Glomerular visceral epithelial cell (primary cell): Measurements from ENCODE around the gene LMF2.

Experiments
- DNase-seq: peaks from one replicate; pipeline ENCODE4 v3.0.0-alpha.2; 2016; ENCODE audit errors: extremely low spot score

The LMF2 gene

DNA sequence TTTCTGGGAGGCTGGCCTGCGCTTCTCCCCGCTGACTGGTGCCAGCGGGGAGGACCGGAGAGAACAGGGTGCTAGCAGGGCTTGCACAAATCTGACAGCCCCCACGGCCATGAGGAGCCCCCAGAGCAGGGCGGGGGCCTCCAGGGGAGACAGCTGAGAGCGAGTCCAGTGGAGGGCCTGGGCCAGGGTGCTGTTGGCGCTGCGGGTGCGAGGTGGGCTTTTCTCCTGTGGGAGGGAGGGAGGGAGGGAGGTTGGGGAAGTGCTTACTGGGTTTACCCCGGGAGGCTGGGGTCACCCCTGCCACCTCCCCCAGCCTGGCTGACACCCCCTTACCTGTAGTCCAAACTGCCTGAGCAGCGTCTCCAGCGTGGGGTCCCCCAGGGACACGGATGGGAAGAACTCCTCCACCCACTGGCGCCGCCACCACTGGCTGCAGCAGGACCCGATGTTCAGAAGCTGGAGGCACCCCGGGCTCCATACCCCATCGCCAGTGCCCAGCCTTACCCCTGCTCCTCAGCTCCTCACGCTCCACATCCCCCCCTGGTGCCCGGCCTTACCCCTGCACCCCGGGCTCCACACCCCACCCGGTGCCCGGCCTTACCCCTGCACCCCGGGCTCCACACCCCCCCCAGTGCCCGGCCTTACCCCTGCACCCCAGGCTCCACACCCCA, 3.9 kb downstream of the LMF2 start:
- no peak for DNase-seq

DNA sequence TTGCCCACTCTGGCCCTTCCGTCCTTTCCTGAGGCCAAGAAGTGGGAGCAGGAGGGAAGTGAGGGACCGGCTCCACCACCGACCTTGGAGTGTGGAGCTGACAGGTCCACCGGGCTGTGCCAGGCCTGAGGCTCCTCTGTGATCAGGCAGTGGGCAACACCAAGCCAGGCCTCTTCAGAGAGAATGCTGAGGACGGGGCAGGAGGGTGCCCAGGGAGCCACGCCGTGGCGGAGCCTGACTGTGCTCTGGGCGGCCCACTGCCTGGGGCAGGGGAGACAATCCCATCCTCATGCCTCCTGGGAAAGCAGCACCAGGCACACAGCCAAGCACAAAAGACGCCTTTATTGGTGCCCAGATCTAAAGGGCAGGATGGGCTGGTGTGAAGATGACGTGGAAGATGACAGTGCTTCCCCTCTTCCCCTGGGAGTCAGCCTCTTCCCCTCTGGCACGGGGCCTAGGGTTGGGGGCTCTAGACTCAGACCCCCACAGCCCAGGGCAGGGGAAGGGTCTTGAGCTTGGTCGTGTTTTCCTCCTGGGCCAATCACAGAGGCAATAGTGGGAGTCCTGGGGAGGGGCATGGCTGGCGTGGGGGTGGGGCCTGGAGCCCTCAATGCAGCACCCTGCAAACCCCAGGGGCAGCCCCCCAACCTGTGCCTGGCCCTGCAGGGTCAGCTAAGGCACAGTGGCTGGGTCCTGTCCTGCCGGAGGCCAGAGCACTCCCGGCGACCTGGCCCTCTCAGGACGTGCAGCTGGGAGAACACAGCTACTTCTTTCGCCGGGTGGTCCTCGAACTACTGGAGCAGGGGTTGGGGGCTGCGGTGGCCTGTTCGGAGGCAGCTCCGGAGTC, 4.7 kb downstream of the LMF2 start:
- DNase-seq: no peak

DNA sequence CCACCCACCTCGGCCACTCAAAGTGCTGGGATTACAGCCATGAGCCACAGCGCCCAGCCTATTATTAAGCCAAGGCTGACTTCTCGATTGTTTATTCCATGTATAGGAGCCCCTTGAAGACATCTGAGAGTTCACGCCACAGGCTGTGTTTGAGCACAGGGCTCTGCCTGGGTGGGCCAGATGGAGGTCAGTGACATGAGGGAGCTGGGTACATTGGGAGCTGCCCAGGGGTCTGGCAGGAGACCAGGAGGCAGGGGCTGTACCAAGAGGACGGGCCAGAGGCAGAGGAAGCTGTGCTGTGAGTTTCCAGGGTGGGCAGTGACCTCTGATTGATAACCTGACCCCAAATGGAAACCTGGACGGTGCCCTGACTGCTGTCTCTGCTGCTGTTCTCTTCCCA, 5.4 kb downstream of the LMF2 start:
- no peak for DNase-seq

DNA sequence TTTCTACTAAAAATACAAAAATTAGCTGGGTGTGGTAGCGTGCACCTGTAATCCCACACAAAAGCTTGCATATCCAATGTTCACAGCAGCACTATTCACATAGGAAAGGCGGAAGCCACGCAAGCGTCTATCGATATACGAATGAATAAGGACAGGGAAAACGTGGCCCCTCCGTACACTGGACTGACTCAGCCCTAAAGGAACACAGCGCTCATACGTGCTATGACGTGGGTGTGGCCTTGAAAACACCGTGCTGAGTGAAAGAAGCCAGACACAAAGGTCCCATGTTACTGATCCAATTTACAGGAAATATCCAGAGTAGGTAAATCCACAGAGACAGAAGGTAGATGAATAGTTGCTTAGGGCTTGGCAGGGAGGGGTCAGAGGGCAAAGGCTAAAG, 7.0 kb downstream of the LMF2 start:
- DNase-seq: no peak

DNA sequence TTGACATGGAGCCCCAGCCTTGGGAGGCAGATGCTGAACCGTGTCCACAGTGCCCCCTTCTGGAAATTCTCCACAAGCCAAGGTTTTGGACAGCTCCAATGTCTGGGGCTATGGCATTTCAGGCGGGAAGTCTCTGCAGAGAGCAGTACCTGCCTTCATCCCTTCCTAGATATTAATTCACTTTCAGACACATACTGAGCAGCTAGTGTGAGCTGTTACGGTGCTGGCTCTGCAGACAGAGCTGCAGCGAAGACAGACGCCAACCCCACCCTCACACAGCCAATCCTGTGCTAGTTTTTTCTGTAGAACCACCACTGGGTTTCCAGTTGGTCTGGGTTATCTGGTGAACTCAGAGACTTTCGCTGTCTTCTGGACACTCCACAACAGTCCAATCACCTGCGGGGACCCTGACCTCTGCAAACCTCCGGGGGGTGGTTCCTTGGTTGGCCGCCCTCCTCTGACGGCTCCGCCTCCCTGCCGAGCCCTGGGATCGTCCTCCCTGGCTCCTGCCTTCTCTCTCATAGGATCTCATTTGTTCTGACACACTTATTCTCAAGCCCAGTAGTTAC, 9.1 kb downstream of the LMF2 start:
- peak; percentile 72 for DNase-seq

DNA sequence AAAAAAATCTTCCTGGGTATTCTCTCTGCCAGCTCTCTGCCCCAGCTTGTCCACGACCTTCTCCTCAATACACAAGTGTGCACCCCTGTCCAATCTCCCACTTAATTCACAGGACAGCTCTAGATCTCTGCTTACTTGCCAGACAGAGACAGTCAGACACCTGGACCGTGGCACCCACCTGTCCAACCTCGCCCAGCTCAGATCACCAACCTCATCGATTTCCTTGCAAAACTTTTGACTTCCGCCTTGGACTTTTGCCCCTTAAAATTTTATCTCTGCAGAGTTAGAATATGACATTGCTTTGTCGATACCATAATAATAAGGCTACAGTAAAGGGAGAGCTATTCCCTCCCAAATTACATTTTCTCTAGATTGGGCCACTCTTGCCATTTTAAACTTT, 10.4 kb downstream of the LMF2 start:
- no peak for DNase-seq

DNA sequence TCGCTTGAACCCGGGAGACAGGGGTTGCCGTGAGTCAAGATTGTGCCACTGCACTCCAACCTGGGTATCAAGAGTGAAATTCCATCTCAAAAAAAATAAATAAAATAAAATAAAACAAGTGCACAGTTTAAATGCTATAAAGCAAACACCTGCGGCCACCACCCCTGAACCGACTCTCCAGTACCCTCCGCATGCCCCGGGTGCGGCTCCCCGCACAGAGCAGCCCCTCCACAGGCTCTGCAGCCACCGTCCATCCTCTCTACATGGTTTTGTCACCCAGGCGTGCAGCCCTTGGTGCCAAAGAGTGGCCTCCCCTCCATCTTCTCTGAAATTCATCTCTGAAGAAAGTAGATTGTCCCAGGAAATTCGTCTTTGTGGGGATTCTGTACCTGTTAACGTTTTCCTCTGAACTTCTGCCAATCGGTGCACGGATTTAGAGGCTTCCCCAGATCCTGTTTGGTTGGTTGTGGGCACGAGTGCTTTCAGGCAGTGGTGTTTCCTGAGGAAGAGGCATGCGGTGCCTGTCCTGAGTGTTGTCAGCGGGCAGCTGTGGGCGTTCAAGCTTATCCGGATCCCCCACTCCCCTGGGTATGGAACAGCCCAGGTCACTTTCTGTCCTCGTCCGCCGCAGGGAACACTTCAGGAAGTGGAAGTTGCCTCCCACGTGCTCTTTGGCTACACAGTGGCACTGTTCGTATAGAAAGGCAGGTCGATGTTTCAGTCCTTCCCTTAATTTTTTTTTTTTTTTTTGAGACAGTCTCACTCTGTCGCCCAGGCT, 16.8 kb downstream of the LMF2 start:
- no peak for DNase-seq

DNA sequence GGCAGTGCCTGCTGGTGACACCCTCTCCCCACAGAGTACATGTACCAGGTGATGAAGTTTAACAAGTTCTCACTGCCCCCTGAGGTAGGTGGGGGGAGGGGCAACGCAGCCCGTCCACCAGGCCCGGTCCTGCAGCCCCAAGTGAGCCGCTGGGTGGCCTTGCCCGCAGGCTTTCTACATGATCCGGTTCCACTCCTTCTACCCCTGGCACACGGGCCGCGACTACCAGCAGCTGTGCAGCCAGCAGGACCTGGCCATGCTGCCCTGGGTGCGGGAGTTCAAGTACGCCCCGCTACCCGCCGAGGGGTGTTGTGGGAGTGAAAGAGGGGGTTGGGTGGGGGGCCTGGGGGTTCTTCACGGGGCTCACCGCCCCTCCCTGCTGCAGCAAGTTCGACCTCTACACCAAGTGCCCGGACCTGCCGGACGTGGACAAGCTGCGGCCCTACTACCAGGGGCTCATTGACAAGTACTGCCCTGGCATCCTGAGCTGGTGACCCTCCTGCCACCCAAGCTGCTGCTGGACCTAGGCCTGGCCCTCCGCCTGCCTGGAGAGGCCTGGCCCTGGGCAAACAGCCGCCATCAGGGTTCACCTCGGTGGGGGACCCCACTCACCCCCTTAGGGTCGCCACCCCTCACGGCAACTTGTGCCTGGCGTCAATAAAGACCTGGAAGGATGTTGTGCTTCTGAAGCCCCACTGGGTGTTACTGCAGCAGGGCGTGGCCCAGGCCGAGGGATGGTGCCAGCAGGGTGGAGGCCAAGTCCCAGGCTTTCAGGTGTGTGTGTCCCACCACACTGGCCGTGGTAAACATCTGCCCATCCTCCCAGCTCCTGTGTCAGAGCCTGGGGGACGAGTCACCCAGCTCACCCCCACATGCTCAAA, 17.9 kb downstream of the LMF2 start:
- no peak for DNase-seq

DNA sequence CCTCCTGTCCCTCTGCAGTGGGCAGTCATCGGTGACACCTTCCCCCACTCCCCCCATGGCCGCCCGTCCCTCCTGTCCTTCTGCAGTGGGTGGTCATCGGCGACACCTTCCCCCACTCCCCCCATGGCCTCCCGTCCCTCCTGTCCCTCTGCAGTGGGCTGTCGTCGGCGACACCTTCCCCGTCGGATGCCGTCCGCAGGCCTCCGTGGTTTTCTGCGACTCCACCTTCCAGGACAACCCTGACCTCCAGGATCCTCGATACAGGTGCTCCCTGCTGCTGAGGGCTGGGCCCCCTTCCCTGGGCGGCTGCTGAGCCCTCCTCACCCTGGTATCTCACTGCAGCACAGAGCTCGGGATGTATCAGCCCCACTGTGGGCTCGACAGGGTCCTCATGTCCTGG, 18.6 kb downstream of the LMF2 start:
- DNase-seq: no peak

DNA sequence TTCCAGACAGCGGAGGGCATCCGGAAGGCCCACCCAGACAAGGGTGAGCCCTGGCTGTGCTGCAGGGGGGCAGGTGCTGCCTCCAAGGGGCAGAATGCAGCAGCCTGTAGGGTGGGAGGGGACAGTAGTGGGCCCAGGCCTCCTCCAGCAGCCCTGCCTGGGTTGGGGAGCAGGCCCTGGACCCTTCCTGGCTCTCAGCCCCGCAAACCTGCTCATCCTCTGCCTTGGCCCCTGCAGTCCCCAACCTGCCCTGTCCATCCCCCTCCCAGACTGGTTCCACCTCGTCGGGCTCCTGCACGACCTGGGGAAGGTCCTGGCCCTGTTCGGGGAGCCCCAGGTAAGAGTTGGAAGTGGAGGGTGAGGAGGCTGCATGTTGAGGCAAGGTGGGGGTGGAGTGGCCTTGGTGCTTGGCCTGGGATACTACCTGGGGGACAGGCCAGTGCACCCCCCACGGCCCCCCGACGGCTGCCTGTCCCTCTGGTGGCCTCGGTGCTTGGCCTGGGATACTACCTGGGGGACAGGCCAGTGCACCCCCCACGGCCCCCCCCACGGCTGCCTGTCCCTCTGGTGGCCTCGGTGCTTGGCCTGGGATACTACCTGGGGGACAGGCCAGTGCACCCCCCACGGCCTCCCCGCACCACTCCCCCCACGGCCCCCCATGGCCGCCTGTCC, 19.4 kb downstream of the LMF2 start:
- no peak for DNase-seq

DNA sequence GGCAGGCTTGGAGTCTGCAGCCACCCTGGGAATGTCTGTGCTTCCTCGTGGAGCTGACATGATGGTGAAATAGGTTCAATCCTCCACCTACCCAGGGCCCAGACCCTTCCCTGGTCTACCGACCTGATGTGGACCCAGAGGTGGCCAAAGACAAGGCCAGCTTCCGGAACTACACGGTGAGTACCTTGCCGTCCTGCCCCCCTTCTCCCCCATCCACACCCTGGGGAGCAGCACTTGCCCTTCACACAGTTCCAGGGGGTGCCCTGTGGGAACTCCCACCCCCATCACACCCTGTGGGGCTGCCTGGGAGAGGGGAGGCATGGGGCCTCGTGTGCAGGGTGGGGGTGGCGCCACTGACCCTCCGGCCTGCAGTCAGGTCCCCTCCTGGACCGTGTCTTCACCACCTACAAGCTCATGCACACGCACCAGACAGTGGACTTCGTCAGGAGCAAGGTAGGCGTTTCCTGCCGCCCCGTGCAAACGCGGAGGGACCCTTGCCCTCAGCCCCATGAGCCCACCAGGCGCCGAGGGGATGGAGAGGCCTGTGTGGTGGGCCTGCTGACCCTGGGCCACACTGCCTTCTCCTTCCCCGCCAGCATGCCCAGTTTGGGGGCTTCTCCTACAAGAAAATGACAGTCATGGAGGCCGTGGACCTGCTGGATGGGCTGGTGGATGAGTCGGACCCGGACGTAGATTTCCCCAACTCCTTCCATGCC, 20.1 kb downstream of the LMF2 start:
- no peak for DNase-seq

DNA sequence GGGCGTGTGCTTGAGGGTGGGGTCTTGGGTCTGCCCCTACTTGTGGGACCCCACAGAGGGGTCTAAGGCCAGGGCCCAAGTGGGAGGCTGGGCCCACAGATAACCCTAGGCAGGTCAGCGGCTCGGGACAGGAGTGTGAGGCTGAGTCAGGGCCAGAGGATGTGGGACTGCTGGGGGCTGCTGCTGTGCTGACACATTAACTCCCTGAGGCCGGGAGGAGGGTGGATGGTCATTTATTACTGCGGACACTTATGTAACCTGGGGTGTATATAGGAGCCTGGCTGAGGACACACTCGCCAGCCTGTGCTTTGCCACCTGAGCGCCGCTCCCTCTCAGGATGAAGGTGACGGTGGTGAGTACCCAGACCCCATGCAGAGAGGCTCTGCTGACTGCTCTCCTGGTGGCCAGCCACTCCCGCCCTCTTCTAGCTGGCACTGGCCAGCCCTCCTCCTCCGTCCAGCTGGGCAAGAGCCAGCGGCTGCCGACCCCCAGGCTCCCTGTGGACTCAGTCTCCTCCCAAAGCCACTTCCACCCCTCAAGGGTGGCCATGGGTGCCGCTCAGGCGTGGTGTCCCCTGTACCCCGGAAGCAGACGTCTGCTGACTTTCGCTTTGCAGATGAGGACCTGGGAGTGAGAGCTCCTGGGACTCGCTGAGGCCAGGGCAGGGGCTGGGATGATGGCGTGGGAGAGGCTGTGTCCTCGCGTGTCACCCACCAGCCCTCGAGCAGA, 20.8 kb downstream of the LMF2 start, which contains the start of gene MIOX:
Gene MIOX, plus strand, starts transcription at position 299 of the 729 bp plus-strand sequence. Its CDS starts 39 bp downstream, at position 338.
- peak; percentile 69 for DNase-seq

DNA sequence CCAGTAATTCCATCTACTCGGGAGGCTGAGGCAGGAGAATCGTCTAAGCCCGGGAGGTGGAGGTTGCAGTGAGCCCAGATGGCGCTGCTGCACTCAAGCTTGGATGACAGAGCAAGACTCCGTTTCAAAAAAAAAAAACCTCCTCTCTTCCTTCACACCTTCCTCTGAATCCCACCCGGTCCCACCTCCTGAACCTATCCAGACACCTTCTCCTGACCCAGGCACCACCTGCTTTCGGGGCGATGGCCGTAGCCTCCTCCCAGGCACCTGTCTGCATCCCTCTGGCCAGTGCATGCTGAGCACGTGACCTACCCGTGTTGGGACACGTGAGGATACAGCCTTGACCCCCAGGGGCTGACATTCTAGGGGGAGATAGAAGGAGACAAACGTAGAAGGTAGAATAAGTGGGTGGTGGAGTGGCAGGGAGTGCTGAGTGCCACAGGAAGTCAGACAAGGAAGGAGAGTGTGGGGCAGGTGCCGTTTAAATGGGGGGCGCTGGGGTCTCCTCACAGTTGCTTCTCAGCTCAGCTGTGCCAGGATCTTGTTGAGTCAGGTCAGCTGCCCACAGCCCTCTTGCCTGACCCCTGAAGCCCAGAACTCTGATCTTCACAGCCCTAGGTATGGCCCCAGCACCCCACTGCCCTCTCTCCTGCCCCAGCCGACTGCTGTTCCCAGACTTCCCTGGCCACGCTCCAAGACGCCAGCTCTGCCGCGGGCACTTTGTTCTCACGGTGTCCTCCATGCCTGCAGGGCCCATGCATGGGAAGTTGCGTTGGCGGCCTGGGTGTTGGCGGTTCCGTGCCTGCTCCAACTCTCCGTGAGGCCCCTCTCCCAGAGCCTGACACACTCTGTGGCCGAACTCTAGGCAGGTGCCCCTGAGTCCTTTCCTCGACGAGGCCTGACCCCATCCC, 22.0 kb downstream of the LMF2 start:
- DNase-seq: no peak

DNA sequence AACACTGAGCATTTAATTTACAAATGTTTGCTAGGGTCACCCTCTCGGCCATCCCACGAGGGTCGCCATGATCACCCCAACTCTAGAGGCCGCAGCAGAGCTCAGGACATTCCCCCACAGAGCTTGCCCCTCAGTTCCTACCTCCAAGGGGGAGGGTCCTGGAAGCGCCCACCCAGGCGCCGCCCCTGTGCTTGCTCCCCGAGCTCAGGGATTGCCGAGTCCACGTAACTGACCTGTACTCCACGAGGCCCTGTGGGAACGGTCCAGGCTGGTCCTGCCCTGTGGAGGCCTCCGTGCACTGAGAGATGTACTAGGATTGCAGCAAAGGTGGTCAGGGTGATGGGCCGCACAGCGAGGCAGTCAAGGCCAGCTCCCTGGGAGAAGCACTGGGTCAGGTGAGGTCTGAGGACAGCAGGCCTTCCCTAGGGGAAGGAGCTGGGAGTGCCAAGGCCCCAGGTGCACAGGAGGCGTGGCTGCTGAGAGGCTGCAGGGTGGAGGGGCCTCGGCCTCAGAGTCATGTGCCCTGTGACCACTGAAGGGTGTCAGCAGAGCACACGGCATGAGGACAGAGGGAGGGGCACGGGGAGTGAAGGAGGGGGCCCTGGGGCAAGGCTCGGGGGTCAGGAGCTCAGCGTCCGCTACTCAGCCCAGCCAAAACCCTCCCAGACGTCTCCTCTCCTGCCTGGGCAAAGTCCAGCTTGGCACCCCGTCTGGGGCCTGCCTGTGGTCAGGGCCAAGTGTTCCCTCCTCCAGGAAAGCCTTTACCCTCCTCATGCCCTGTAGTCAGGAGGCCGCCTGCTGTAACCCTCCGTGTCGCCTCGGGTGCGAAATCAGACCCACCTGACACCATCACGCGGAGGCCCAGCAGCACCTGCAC, 23.3 kb downstream of the LMF2 start:
- no peak for DNase-seq

DNA sequence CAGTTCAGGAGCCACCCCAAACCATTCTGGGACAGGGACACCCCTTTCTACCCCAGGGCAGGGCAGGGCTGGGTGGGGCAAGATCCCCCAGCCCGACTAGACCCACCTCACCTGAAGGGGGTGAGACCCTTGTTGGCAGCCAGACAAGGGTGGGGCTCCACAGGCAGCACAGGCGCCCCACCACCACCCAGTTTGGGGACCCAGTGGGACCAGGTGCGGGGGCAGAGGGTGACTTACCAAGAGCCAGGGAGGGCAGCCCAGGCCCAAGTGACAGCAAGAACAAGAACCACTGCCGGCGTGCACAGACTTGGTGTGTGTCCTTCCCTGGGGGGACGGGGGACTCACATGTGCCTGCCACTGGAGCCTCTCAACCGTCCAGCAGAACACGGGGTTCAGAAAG, 23.9 kb downstream of the LMF2 start:
- DNase-seq: no peak

DNA sequence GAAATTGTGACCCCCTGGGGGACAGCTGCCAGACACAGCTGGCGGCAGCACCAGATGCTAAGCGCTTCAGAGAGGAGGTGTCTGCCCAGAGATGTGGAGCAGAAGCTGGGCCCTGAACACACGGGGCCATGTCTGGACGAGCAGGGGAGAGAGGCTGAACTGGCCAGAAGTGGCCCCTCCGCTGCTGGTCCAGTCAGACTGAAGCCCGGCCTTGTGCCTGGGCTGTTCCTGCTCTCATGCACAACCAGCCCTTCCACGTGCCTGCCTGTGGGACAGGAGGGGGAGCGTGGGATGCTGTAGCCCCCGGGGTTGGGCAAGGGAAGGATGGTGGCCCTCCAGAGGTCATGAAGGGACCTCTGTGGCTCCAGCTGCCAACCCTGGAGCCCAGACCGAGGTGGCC, 24.4 kb downstream of the LMF2 start:
- no peak for DNase-seq
